GM12878 (cell line): ENCODE data around the gene ARHGAP45.

Experiments
- BRCA1 ChIP-seq: IDR thresholded peaks from 2 replicates; pipeline ENCODE4 v1.6.1; 2011; ENCODE audit warnings: low read depth, low read length, improper control_type of control experiment
- CBX5 ChIP-seq: sonication (generic); IDR thresholded peaks from 2 replicates; pipeline ENCODE4 v1.6.1; 2016; ENCODE audit warnings: low read depth, moderate library complexity, mild to moderate bottlenecking, inconsistent platforms
- CTCF ChIP-seq, 3 experiments: IDR thresholded peaks in 2 of 3; conservative IDR thresholded peaks in 1 of 3; 2 replicates each; pipeline ENCODE4 v1.5.1; 2011; ENCODE audit warnings: low read depth in 3 of 3, low read length in 3 of 3, mild to moderate bottlenecking in 3 of 3, control low read depth in 2 of 3, moderate library complexity in 2 of 3, inconsistent platforms in 1 of 3, mixed read lengths in 1 of 3; ENCODE audit not compliant: control insufficient read depth in 2 of 3, insufficient read depth in 1 of 3; ENCODE audit errors: extremely low read depth in 1 of 3
- HDAC6 ChIP-seq: fragments of 200-600 bp; sonication (generic); IDR thresholded peaks from one replicate; pipeline ENCODE4 v1.8.0; 2017; ENCODE audit warnings: antibody characterized with exemption; ENCODE audit not compliant: unreplicated experiment
- MTA2 ChIP-seq: fragments of 450-650 bp; IDR thresholded peaks from 2 replicates; pipeline ENCODE4 v1.6.1; 2016; ENCODE audit warnings: low read depth, mild to moderate bottlenecking, moderate library complexity
- POLR2AphosphoS5 ChIP-seq: IDR thresholded peaks from 2 replicates; pipeline ENCODE4 v1.6.1; 2011; ENCODE audit warnings: mild to moderate bottlenecking, low read length, inconsistent platforms
- TF ChIP-seq, protein P1 (sequence below): IDR thresholded peaks from 2 replicates; pipeline ENCODE4 v1.6.1; 2011; ENCODE audit warnings: borderline replicate concordance, low read depth, mild to moderate bottlenecking, moderate library complexity, low read length; ENCODE audit not compliant: insufficient read depth, poor library complexity, severe bottlenecking

DNA sequence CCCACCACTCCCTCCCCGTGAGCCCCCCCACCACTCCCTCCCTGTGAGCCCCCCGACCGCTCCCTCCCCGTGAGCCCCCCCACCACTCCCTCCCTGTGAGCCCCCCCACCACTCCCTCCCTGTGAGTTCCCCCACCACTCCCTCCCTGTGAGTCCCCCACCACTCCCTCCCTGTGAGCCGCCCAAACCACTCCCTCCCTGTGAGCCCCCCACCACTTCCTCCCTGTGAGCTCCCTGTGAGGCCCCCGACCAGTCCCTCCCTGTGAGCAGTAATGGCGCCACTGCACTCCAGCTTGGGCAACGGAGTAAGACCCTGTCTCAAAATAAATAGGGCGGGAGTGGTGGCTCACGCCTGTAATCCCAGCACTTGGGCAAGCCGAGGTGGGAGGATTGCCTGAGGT, 17.2 kb upstream of the ARHGAP45 start:
- TF ChIP-seq CTCF (IDR thresholded peaks at IDR 0.05 in 2 of 3, conservative IDR thresholded peaks at IDR 0.05 in 1 of 3; ENCODE audit: control insufficient read depth in 2 of 3, extremely low read depth in 1 of 3, insufficient read depth in 1 of 3, low read depth in 3 of 3, low read length in 3 of 3) (no peak), HDAC6 (no peak), MTA2 (no peak), POLR2AphosphoS5 (no peak), BRCA1 (no peak), CBX5 (no peak)
- TF ChIP-seq, protein P1, sequence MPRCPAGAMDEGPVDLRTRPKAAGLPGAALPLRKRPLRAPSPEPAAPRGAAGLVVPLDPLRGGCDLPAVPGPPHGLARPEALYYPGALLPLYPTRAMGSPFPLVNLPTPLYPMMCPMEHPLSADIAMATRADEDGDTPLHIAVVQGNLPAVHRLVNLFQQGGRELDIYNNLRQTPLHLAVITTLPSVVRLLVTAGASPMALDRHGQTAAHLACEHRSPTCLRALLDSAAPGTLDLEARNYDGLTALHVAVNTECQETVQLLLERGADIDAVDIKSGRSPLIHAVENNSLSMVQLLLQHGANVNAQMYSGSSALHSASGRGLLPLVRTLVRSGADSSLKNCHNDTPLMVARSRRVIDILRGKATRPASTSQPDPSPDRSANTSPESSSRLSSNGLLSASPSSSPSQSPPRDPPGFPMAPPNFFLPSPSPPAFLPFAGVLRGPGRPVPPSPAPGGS, result no peak
